NB4 (cell line): ENCODE measurements around the gene ARHGDIB.

Experiments used
- DNase-seq: peaks from one replicate; pipeline ENCODE4 v3.0.0; 2010; ENCODE audit warnings: low read depth
- H3K4me3 ChIP-seq: one replicate; pipeline ENCODE4 v1.5.1; 2011; ENCODE audit warnings: mild to moderate bottlenecking, low read depth, low read length, moderate library complexity
- MYC ChIP-seq: IDR thresholded peaks from 2 replicates; pipeline ENCODE4 v1.6.1; 2011; ENCODE audit warnings: low read depth, low read length
- POLR2A ChIP-seq: IDR thresholded peaks from 2 replicates; pipeline ENCODE4 v1.6.1; 2011; ENCODE audit warnings: mild to moderate bottlenecking; ENCODE audit not compliant: insufficient read length; ENCODE audit errors: extremely low read depth
- TF ChIP-seq, protein P1 (sequence below): IDR thresholded peaks from one replicate; pipeline ENCODE4 v1.5.1; 2012; ENCODE audit warnings: low read depth, low read length
- TF ChIP-seq, protein P2 (sequence below): IDR thresholded peaks from 2 replicates; pipeline ENCODE4 v1.6.1; 2011; ENCODE audit warnings: low read depth, low read length

The ARHGDIB gene

DNA sequence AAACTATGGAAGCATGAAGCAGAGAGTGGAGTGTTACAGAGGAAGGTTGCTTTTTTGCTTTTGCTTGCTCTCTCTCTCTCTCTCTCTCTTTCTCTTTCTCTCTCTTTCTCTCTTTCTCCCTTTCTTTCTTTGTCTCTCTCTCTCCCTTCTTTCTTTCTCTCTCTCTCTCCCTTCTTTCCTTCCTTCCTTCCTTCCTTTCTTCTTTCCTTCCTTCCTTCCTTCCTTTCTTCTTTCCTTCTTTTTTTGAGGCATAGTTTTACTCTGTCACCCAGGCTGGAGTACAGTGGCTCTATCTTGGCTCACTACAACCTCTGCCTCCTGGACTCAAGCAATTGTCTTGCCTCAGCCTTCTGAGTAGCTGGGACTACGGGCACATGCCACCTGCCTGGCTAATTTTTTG, 7.6 kb downstream of the ARHGDIB start:
- DNase-seq = no peak
- H3K4me3 ChIP-seq = peak overlapping the region; percentile 62
- no peak for TF ChIP-seq MYC
- TF ChIP-seq, protein P1, sequence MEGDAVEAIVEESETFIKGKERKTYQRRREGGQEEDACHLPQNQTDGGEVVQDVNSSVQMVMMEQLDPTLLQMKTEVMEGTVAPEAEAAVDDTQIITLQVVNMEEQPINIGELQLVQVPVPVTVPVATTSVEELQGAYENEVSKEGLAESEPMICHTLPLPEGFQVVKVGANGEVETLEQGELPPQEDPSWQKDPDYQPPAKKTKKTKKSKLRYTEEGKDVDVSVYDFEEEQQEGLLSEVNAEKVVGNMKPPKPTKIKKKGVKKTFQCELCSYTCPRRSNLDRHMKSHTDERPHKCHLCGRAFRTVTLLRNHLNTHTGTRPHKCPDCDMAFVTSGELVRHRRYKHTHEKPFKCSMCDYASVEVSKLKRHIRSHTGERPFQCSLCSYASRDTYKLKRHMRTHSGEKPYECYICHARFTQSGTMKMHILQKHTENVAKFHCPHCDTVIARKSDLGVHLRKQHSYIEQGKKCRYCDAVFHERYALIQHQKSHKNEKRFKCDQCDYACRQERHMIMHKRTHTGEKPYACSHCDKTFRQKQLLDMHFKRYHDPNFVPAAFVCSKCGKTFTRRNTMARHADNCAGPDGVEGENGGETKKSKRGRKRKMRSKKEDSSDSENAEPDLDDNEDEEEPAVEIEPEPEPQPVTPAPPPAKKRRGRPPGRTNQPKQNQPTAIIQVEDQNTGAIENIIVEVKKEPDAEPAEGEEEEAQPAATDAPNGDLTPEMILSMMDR = no peak
- no peak for TF ChIP-seq POLR2A

DNA sequence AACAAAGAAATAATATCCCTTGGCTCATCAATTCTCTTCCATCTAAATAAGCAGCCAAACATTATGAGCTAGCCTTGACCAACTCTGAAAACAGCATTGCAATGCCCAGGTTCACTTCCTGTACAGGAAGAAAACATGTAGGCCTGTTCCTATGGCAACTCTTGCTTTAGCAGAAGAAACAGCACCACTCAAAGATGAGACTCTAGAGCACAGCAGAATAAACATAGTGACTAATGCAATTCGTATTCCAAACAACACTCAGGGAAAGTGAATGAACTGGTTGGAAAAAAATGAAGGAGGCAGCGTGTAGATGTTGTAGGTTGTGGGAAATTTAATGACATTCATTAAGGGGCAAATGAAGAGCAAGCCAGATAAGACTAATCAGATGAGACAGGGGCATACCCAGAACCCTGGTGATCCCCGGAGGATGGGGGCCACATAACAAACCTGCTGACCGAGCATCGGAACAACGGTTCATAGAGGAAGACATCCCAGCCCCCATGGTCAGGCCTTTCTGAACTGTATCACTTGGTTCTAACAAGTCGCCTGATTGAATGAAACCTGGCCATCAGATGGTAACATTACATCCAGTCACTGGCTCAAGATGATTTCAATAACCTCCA, 9.0 kb downstream of the ARHGDIB start:
- DNase-seq = peak; percentile 69
- TF ChIP-seq, protein P1 = no peak
- TF ChIP-seq MYC = no peak
- TF ChIP-seq, protein P2, sequence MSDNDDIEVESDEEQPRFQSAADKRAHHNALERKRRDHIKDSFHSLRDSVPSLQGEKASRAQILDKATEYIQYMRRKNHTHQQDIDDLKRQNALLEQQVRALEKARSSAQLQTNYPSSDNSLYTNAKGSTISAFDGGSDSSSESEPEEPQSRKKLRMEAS = no peak; the same call in 1 of the 2 replicates
- no peak for TF ChIP-seq POLR2A
- no peak overlapping the region for H3K4me3 ChIP-seq

DNA sequence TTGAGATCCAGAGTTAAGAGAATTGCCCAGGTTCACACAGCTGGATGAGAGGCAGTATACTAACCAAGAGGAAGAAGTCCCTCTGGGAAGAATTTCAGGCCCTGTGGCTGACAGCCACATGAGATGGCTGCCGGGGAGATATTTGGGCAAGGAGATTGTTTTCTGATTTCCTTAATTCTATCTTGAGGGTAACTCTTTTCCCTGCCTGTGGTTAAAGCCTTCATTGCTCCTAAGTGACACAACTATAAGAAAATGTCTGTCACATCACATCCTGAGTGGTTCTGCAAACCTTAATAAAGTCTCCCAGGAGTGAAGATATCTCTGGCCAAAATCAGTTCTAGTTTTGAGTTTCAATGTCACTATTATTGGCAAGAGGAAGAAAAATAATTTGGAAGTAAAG, 9.6 kb downstream of the ARHGDIB start:
- DNase-seq = no peak
- H3K4me3 ChIP-seq = no peak overlapping the region

DNA sequence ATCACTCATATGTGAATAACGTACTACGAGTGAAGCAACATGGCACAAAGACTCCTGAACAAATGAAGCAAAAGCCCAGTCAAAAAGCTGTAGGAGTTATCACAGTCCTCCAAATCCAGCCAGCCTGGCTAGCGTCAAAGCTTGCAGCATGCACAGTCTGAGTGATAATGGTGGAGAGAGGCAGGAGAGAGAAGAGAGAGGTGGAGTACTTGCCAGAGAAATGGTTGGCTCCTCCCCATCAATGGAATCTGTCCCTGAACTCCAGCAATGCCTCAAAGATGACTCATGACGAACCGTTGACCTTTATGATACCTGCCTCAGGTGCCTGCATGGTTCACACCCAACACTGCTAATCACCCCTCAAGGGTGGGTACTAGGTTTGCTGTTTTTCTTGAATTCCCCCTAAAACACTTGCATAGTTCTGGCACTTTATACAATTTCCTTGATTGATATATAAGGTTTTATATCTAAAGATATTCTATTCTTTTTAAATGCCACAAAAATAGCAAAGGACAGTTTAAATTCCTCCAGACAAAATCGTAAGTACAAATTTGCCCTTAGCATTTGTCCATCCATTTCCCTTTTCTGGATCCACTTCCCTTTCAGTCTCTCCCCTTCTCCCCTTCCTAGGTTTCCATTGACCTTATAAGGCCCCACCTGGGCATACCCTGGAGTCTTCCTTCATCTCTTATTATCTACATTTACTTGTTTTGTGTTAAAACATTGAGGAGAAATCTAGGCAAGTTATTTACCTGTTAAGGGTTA, 10.2 kb downstream of the ARHGDIB start:
- TF ChIP-seq, protein P2 = no peak
- no peak overlapping the region for H3K4me3 ChIP-seq
- DNase-seq = no peak

More for the DNA sequence above, 9.6 kb downstream of the ARHGDIB start:
- TF ChIP-seq, protein P1 = no peak
- TF ChIP-seq, protein P2 = no peak
- TF ChIP-seq POLR2A = no peak
- no peak for TF ChIP-seq MYC

DNA sequence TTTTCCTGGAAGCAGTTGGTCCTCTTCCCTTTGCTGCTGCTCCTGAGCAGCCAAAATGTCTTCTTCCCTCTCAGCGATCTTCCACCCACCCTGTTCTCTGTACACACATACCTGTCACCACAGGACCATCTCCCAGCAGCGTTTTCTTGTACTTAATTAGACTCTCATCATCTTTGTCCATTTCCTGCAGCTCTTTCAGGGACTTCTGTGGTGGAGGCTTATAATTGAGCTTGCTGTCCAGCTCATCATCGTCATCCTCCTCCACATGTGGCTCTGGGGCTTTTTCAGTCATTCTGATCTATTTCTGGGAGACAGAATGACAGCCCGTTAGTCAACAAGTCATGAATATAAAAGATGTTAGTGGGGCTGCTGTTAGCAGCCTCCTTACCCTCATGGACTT, 11.0 kb downstream of the ARHGDIB start:
- H3K4me3 ChIP-seq = no peak overlapping the region
- DNase-seq = no peak
- TF ChIP-seq MYC = no peak
- TF ChIP-seq, protein P2 = no peak
- no peak for TF ChIP-seq POLR2A
- TF ChIP-seq, protein P1 = no peak

DNA sequence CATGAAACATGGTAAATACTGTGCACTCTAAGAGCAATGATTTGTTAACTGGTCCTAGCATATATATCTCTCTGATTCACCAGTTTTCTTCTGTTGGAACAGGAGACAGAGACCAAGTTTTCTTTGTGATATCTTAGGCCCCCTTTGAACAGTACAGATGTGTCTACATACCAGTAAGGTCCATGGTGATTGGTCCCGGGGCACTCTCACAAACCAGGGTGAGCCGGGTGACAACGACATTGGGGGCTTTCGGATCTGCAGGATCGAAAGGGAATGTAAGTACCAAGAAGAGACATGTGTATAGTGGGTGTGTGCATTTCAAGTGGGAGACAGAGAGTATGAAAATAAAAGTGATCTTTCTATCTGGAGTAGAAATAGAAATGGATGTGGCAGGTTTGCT, 11.8 kb downstream of the ARHGDIB start:
- TF ChIP-seq, protein P1 = no peak
- TF ChIP-seq MYC (no peak), POLR2A (no peak)
- TF ChIP-seq, protein P2 = no peak
- no peak for DNase-seq
- H3K4me3 ChIP-seq = no peak overlapping the region
